ENCODE data around the gene TMUB1. TPM values are rescaled to one million over a fixed set of nuclear protein-coding genes. Genes with fewer than 3 reads are reported as not detected.

TMUB1 gene
- total and polyA plus RNA-seq, 4 experiments from 2014 or later, result 42.6 to 66.7 (median 48.8) TPM

DNA sequence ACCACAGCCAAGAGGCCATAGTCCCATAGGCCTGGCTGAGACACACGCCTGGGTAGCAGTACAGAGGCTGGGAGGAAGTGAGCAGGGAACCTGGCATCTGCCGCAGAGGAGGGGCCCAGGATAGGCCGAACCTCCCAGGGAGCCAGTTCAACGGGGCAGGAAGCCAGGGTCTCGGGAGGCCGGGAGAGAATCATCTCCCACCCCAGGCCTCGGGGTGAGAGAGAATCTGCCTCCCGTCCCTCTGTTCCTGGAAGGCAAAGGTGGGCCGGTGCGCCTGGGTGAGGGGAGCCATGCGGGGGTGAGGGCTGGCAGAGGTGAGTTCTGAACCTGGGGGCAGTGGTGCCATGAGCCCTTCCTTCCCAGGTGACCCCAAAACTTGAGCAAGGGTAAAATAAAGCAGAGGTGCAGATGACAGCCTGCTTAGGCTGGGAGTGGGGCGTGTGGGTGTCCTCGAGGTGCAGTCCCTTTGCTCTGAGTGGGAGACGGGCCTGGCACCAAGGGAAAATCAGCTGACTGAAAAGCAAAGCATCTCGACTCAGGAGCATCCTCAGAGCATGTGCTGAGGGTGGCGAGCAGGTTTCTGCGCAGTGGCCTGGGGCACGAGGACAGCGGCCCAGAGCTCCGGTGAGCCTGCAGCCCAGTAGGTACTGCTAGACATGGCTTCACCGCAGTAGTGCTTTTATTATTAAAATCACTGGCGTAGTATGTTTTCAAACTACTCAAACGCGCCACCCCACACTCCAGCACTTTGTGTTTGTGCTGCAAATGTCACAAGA is 18.5 kb upstream of the TMUB1 start:
- no peaks in the 10 kb centered on the region for H3K4me1 ChIP-seq (ENCODE audit: insufficient read depth, low read length)
- H3K4me3 Mint-ChIP-seq, result no peak overlapping the region

DNA sequence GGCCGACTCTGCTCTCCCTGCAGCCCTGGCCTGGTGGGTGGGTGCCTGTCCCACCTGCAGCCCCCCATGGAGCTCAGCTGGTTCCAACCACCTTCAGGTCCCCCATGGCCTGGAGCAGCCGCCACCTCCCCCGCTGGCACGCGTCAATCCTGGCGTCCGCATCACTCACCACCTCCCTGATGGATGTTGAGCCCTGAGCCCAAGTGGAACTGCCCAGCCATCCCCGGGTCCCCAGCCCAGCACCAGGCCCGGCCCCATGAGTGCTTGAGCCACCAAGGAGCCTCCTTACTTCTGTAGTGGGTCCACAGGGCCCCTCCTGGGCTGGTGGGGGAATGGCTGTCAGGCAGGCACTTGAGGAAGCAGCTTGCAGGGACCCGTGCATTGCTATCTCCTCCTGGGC is 17.6 kb upstream of the TMUB1 start:
- peak in 1 of 5 donors; percentile 28 for DNase-seq
- POLR2A ChIA-PET (ENCODE audit: partially characterized antibody), result no interaction called here
- intact Hi-C loops (cut with micrococcal nuclease), result no loop called here

More for the DNA sequence above, 18.5 kb upstream of the TMUB1 start:
- H3K9me3 ChIP-seq (ENCODE audit: control insufficient read depth in 1 of 2, low read length in 2 of 2), result no peaks in the 10 kb centered on the region
- Mint-ChIP-seq H3K27ac (no peak overlapping the region), H3K9me3 (no peaks in the 10 kb centered on the region), H3K27me3 (no peaks in the 10 kb centered on the region), H3K4me1 (no peaks in the 10 kb centered on the region), H3K36me3 (no peaks in the 10 kb centered on the region)
- intact Hi-C loops (cut with micrococcal nuclease), result no loop called here
- peak in 1 of 5 donors; percentile 31 for DNase-seq
- no peak overlapping the region for H3K4me3 ChIP-seq (ENCODE audit: low read length in 2 of 2)
- H3K27ac ChIP-seq (ENCODE audit: low read depth, low read length), result no peak overlapping the region
- ChIA-PET CTCF (ENCODE audit: partially characterized antibody) (interaction anchor here (1.3 kb wide), 1 partner anchor 22 kb away, joined by 4 read pairs; no protein-coding TSS in a partner anchor), POLR2A (ENCODE audit: partially characterized antibody) (interaction anchor here (0.6 kb wide), 1 partner anchor 39 kb away, joined by 3 read pairs; no protein-coding TSS in a partner anchor)
- no peaks in the 10 kb centered on the region for H3K27me3 ChIP-seq (ENCODE audit: insufficient read depth, low read length)
- no peaks in the 10 kb centered on the region for H3K36me3 ChIP-seq (ENCODE audit: insufficient read depth, low read length)

DNA sequence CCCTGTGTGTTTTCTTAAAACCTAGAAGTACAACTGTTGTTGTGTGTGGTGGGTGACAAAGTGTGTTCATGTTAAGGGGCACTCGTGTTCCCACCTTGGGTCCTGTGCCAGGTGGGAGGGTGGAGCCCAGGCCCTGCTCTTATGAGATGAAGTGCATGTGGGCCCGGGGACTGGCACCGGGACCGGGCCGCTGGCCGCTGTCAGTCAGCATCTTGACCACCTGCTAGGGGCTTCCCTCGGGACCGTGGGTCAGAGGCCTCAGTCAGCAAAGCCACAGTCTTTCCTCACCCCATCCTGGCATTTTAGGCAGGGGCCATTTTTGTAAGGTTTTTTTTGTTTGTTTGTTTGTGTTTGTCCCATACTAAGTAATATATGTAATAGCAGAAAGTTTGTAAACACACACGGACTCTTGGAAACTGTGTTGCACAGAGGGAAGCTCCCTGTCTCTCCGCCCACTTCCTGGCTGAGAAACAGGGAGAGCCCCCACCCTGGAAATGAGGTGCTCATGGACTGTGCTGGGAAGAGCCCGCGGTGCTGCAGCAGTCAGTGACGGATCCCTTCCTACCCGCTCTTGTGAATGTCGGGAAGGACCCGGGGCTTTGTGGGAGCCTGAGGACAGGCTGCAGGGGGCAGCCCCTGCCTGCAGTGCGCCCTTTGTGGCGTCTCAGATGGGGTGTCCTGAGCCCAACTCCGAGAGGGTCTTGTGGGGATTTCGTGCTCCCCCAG is 16.4 kb upstream of the TMUB1 start:
- DNase-seq, result peak in 1 of 5 donors; percentile 8
- Histone ChIP-seq H3K36me3 (ENCODE audit: insufficient read depth, low read length) (no peaks in the 10 kb centered on the region), H3K27me3 (ENCODE audit: insufficient read depth, low read length) (no peaks in the 10 kb centered on the region), H3K9me3 (ENCODE audit: control insufficient read depth in 1 of 2, low read length in 2 of 2) (no peaks in the 10 kb centered on the region), H3K4me3 (ENCODE audit: low read length in 2 of 2) (no peak overlapping the region), H3K27ac (ENCODE audit: low read depth, low read length) (no peak overlapping the region), H3K4me1 (ENCODE audit: insufficient read depth, low read length) (peaks cover 5% of the 10 kb centered on the region)
- Mint-ChIP-seq H3K9me3 (no peaks in the 10 kb centered on the region), H3K27ac (peak overlapping the region in 1 of 7 donors; percentile 36), H3K36me3 (no peaks in the 10 kb centered on the region), H3K27me3 (no peaks in the 10 kb centered on the region), H3K4me3 (no peak overlapping the region), H3K4me1 (peaks cover 3 to 6% (median 5%) of the 10 kb centered on the region in 4 donors)
- ChIA-PET CTCF (ENCODE audit: partially characterized antibody) (no interaction called here), POLR2A (ENCODE audit: partially characterized antibody) (no interaction called here)
- intact Hi-C loops (cut with micrococcal nuclease), result no loop called here

More for the DNA sequence above, 17.6 kb upstream of the TMUB1 start:
- CTCF ChIA-PET (ENCODE audit: partially characterized antibody), result interaction anchor here (0.9 kb wide), 1 partner anchor 11 kb away, joined by 3 read pairs; no protein-coding TSS in a partner anchor
- Mint-ChIP-seq H3K27me3 (no peaks in the 10 kb centered on the region), H3K4me3 (no peak overlapping the region), H3K36me3 (no peaks in the 10 kb centered on the region), H3K27ac (no peak overlapping the region), H3K4me1 (peaks cover 0 to 3% (median 2%) of the 10 kb centered on the region in 4 donors), H3K9me3 (no peaks in the 10 kb centered on the region)
- no peak overlapping the region for H3K4me3 ChIP-seq (ENCODE audit: low read length in 2 of 2)
- no peaks in the 10 kb centered on the region for H3K9me3 ChIP-seq (ENCODE audit: control insufficient read depth in 1 of 2, low read length in 2 of 2)
- H3K4me1 ChIP-seq (ENCODE audit: insufficient read depth, low read length), result peaks cover 2% of the 10 kb centered on the region
- no peak overlapping the region for H3K27ac ChIP-seq (ENCODE audit: low read depth, low read length)
- no peaks in the 10 kb centered on the region for H3K27me3 ChIP-seq (ENCODE audit: insufficient read depth, low read length)
- H3K36me3 ChIP-seq (ENCODE audit: insufficient read depth, low read length), result no peaks in the 10 kb centered on the region

DNA sequence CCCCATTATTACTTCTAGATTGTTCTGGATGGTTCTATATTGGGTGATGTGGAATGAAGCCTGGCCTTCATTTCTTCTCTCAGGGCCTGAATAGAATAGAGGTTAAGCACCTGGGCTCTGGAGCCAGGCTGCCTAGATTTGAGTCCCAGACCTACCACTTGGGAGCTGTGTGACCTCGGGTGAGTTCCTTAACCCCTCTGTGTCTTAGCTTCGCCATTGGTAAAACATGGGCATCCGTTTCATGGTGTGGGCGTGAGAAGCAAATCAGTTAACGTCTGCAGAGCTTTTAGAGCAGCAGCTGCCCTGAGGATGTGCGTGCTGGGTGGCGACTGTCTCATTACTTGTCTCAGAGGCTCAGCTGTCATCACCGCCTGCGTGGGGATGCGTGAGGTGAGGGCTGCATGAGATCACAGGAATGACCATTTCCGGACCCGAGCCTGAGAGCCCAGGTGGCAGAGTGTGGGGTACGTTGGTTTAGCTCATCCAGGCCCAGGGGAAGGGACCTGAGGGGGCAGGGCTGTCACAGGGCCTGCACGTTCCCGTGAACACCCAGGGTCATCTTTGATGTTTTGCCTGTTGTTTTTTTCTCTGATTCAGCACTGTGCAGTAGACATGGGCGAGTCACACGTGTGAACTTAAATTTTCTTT is 12.7 kb upstream of the TMUB1 start:
- intact Hi-C loops (cut with micrococcal nuclease), result no loop called here
- no peaks in the 10 kb centered on the region for H3K27me3 ChIP-seq (ENCODE audit: insufficient read depth, low read length)
- peak in 2 of 5 donors; percentile 32 to 51 for DNase-seq
- no peaks in the 10 kb centered on the region for H3K9me3 ChIP-seq (ENCODE audit: control insufficient read depth in 1 of 2, low read length in 2 of 2)
- H3K4me3 ChIP-seq (ENCODE audit: low read length in 2 of 2), result no peak overlapping the region
- no peaks in the 10 kb centered on the region for H3K9me3 Mint-ChIP-seq
- peaks cover 5% of the 10 kb centered on the region for H3K4me1 ChIP-seq (ENCODE audit: insufficient read depth, low read length)
- peak overlapping the region in 3 of 8 donors; percentile 5 to 70 (median 54) for H3K4me3 Mint-ChIP-seq
- no peaks in the 10 kb centered on the region for H3K36me3 Mint-ChIP-seq
- ChIA-PET CTCF (ENCODE audit: partially characterized antibody) (interaction anchor here (0.7 to 5.3 kb wide), 3 partner anchors 12 to 28 kb away, joined by 3 to 27 read pairs (median 3); no protein-coding TSS in a partner anchor), POLR2A (ENCODE audit: partially characterized antibody) (interaction anchor here (2.4 kb wide), 1 partner anchor 15 kb away, joined by 7 read pairs; the partner anchor contains the start of gene FASTK)
- no peaks in the 10 kb centered on the region for H3K36me3 ChIP-seq (ENCODE audit: insufficient read depth, low read length)
- peaks cover 3 to 12% (median 5%) of the 10 kb centered on the region in 4 donors for H3K4me1 Mint-ChIP-seq
- no peak overlapping the region for H3K27ac ChIP-seq (ENCODE audit: low read depth, low read length)
- H3K27ac Mint-ChIP-seq, result peak overlapping the region in 6 of 7 donors; percentile 68 to 86 (median 74)
- no peaks in the 10 kb centered on the region for H3K27me3 Mint-ChIP-seq

DNA sequence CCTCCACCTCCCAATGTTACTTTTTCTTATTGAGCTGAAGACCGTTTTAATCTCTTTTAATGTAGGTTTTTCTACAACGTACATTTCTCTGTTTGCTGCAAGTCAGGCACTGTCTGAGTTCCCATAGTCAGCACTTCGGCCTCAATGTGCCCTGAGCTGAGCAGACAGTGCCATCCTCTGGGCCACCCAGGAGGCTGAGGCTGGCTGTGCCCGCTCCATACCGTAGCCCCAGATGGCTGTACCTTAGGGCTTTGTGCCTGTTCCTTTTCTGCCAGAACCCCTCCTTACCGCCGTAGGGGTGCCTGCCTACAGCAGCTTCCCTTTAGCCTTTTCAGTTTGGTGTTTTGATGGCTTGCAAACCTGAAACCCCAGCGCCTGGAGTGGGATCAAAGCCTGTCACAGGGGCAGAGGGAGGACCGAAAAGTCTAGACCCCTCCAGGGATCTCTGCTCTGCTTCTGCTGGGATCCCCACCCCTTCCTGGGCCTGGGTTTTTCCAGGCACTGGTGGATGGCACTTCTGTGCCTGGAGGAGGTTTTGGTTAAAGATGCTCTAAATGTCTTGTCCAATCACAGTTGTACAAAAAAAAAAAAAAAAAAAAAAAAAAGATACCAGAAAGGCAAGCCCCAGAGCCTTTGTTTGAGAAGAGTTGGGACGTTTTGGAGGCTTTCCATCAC is 12.0 kb upstream of the TMUB1 start:
- H3K36me3 Mint-ChIP-seq, result no peaks in the 10 kb centered on the region
- H3K4me3 ChIP-seq (ENCODE audit: low read length in 2 of 2), result no peak overlapping the region
- H3K27ac Mint-ChIP-seq, result peak overlapping the region in 3 of 7 donors; percentile 63 to 86 (median 76)
- no peaks in the 10 kb centered on the region for H3K9me3 Mint-ChIP-seq
- POLR2A ChIA-PET (ENCODE audit: partially characterized antibody), result interaction anchor here (2.4 kb wide), 1 partner anchor 14 kb away, joined by 7 read pairs; the partner anchor contains the start of gene FASTK
- no peaks in the 10 kb centered on the region for H3K27me3 ChIP-seq (ENCODE audit: insufficient read depth, low read length)
- CTCF ChIA-PET (ENCODE audit: partially characterized antibody), result interaction anchor here (1.2 to 5.3 kb wide), 3 partner anchors 16 to 179 kb away, joined by 3 to 27 read pairs (median 3); no protein-coding TSS in a partner anchor
- no peak overlapping the region for H3K4me3 Mint-ChIP-seq
- peaks cover 3 to 12% (median 5%) of the 10 kb centered on the region in 4 donors for H3K4me1 Mint-ChIP-seq
- no peaks in the 10 kb centered on the region for H3K9me3 ChIP-seq (ENCODE audit: control insufficient read depth in 1 of 2, low read length in 2 of 2)
- H3K4me1 ChIP-seq (ENCODE audit: insufficient read depth, low read length), result peaks cover 5% of the 10 kb centered on the region
- intact Hi-C loops (cut with micrococcal nuclease), result no loop called here
- H3K27me3 Mint-ChIP-seq, result no peaks in the 10 kb centered on the region
- H3K27ac ChIP-seq (ENCODE audit: low read depth, low read length), result no peak overlapping the region
- H3K36me3 ChIP-seq (ENCODE audit: insufficient read depth, low read length), result no peaks in the 10 kb centered on the region
- DNase-seq, result no peak

DNA sequence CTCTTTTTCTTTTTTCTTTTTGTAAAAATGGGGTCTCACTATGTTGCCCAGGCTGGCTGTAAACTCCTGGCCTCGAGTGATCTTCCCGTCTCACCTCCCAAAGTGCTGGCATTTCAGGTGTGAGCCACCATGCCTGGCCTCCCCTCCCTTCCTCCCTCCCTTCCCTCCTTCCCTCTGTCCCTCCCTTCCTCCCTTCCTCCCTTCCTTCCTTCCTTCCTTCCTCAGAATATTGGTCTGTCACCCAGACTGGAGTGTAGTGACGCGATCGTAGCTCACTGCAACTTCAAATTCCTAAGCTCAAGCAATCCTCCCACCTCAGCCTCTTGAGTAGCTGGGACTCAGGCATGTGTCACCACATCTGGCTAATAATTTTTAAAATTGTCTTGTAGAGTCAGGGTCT is 11.4 kb upstream of the TMUB1 start:
- H3K4me3 ChIP-seq (ENCODE audit: low read length in 2 of 2), result no peak overlapping the region
- no peaks in the 10 kb centered on the region for H3K9me3 Mint-ChIP-seq
- H3K4me3 Mint-ChIP-seq, result no peak overlapping the region
- peaks cover 3 to 12% (median 7%) of the 10 kb centered on the region in 4 donors for H3K4me1 Mint-ChIP-seq
- H3K27ac Mint-ChIP-seq, result peak overlapping the region in 1 of 7 donors; percentile 63
- POLR2A ChIA-PET (ENCODE audit: partially characterized antibody), result interaction anchor here (2.4 kb wide), 1 partner anchor 14 kb away, joined by 7 read pairs; the partner anchor contains the start of gene FASTK
- H3K9me3 ChIP-seq (ENCODE audit: control insufficient read depth in 1 of 2, low read length in 2 of 2), result no peaks in the 10 kb centered on the region
- CTCF ChIA-PET (ENCODE audit: partially characterized antibody), result interaction anchor here (1.2 to 5.3 kb wide), 3 partner anchors 16 to 179 kb away, joined by 3 to 27 read pairs (median 3); no protein-coding TSS in a partner anchor
- H3K27me3 ChIP-seq (ENCODE audit: insufficient read depth, low read length), result no peaks in the 10 kb centered on the region
- H3K36me3 ChIP-seq (ENCODE audit: insufficient read depth, low read length), result no peaks in the 10 kb centered on the region
- intact Hi-C loops (cut with micrococcal nuclease), result no loop called here
- H3K4me1 ChIP-seq (ENCODE audit: insufficient read depth, low read length), result peaks cover 5% of the 10 kb centered on the region
- no peaks in the 10 kb centered on the region for H3K36me3 Mint-ChIP-seq
- H3K27me3 Mint-ChIP-seq, result no peaks in the 10 kb centered on the region
- no peak overlapping the region for H3K27ac ChIP-seq (ENCODE audit: low read depth, low read length)
- no peak for DNase-seq

Measured in CD4-positive, alpha-beta memory T cell (primary cell).